HG03378 (cell line): ENCODE data around the gene NUDT16L1.

Source experiments
- ATAC-seq: cut with Tn5 transposase; IDR thresholded peaks from one replicate; pipeline ENCODE4 v1.9.1; 2021; ENCODE audit warnings: mild to moderate bottlenecking, moderate library complexity; ENCODE audit not compliant: unreplicated experiment

The NUDT16L1 gene

GRCh38 chr16:4693956-4694641 lies 737 bp downstream of the NUDT16L1 start:
- ATAC-seq = no peak

- ATAC-seq = no peak
Measured at GRCh38 chr16:4694642-4695451, 1.5 kb downstream of the NUDT16L1 start.

- ATAC-seq = no peak
Measured at GRCh38 chr16:4695473-4696171, 2.3 kb downstream of the NUDT16L1 start.

GRCh38 chr16:4696172-4696904 lies 3.0 kb downstream of the NUDT16L1 start:
- no peak for ATAC-seq

- no peak for ATAC-seq
Measured at GRCh38 chr16:4696905-4697847, 3.8 kb downstream of the NUDT16L1 start.

- no peak for ATAC-seq
Measured at GRCh38 chr16:4697848-4698291, 4.5 kb downstream of the NUDT16L1 start.

- no peak for ATAC-seq
Measured at GRCh38 chr16:4698321-4699045, 5.1 kb downstream of the NUDT16L1 start.

- no peak for ATAC-seq
Measured at GRCh38 chr16:4699046-4699556, 5.7 kb downstream of the NUDT16L1 start.

GRCh38 chr16:4700380-4700996 lies 7.1 kb downstream of the NUDT16L1 start:
- no peak for ATAC-seq

GRCh38 chr16:4700997-4701743 lies 7.8 kb downstream of the NUDT16L1 start:
- ATAC-seq = no peak

GRCh38 chr16:4701791-4702465 lies 8.6 kb downstream of the NUDT16L1 start:
- no peak for ATAC-seq

GRCh38 chr16:4702466-4702808 lies 9.1 kb downstream of the NUDT16L1 start:
- ATAC-seq = no peak

GRCh38 chr16:4703906-4704305 lies 10.5 kb downstream of the NUDT16L1 start:
- no peak for ATAC-seq

- ATAC-seq = no peak
Measured at GRCh38 chr16:4704491-4704890, 11.1 kb downstream of the NUDT16L1 start.

- ATAC-seq = no peak
Measured at GRCh38 chr16:4704913-4705312, 11.6 kb downstream of the NUDT16L1 start.

GRCh38 chr16:4706871-4707270 lies 13.5 kb downstream of the NUDT16L1 start:
- no peak for ATAC-seq

- ATAC-seq = no peak
Measured at GRCh38 chr16:4709481-4709880, 16.1 kb downstream of the NUDT16L1 start.
